Smooth muscle cell (in vitro differentiated cells): ENCODE measurements around the gene BLVRA. TPM values are rescaled to one million over a fixed set of nuclear protein-coding genes. Genes with fewer than 3 reads are reported as not detected.

Experiments used
- DNase-seq: peaks from one replicate; lab custom pipeline; 2025; ENCODE audit not compliant: unreplicated experiment; lab: John Stamatoyannopoulos, UW
- H2AFZ ChIP-seq: fragments of 200-600 bp; sonication (generic); 2 replicates; pipeline ENCODE4 v1.6.0; 2016; ENCODE audit warnings: antibody characterized with exemption, low read depth, mild to moderate bottlenecking
- H3F3A ChIP-seq: fragments of 200-600 bp; sonication (generic); 2 replicates; pipeline ENCODE4 v1.6.0; 2017; ENCODE audit warnings: antibody characterized with exemption, low read depth
- H3K27ac ChIP-seq: fragments of 200-600 bp; sonication (generic); 2 replicates; pipeline ENCODE4 v1.5.1; 2016; ENCODE audit warnings: low read depth, mild to moderate bottlenecking
- H3K27me3 ChIP-seq: fragments of 200-600 bp; sonication (generic); 2 replicates; pipeline ENCODE4 v1.6.1; 2016; ENCODE audit warnings: low read depth, mild to moderate bottlenecking
- H3K36me3 ChIP-seq: fragments of 200-600 bp; sonication (generic); 2 replicates; pipeline ENCODE4 v1.5.1; 2016; ENCODE audit warnings: low read depth
- H3K4me1 ChIP-seq: fragments of 200-600 bp; sonication (generic); 2 replicates; pipeline ENCODE4 v1.5.1; 2016; ENCODE audit warnings: low read depth
- H3K4me2 ChIP-seq: fragments of 200-600 bp; sonication (generic); 2 replicates; pipeline ENCODE4 v1.6.0; 2016; ENCODE audit warnings: mild to moderate bottlenecking
- H3K4me3 ChIP-seq: fragments of 200-600 bp; sonication (generic); 2 replicates; pipeline ENCODE4 v1.5.1; 2016; ENCODE audit warnings: mild to moderate bottlenecking
- H3K79me2 ChIP-seq: fragments of 200-600 bp; sonication (generic); 2 replicates; pipeline ENCODE4 v1.6.0; 2016; ENCODE audit warnings: low read depth, mild to moderate bottlenecking
- H3K9ac ChIP-seq: fragments of 200-600 bp; sonication (generic); 2 replicates; pipeline ENCODE4 v1.6.0; 2016; ENCODE audit warnings: low read depth
- H3K9me3 ChIP-seq: fragments of 200-600 bp; sonication (generic); replicated peaks from 2 replicates; pipeline ENCODE4 v1.5.1; 2016; ENCODE audit warnings: low read depth
- H4K20me1 ChIP-seq: fragments of 200-600 bp; sonication (generic); 2 replicates; pipeline ENCODE4 v1.6.0; 2016; ENCODE audit warnings: low read depth
- CTCF ChIP-seq: fragments of 200-600 bp; sonication (generic); IDR thresholded peaks from 2 replicates; pipeline ENCODE4 v1.5.1; 2017; ENCODE audit warnings: borderline replicate concordance, mild to moderate bottlenecking, antibody characterized with exemption; ENCODE audit not compliant: insufficient read depth, poor library complexity, severe bottlenecking
- WGBS: methylation state at CpG from one replicate; pipeline ENCODE4 v1.1.7; 2016; ENCODE audit warnings: low lambda C conversion rate; 5-methylcytosine and 5-hydroxymethylcytosine counted together
- polyA plus RNA-seq: library from polyadenylated mRNA; unstranded; fragments of >200 nt; fragmentation: Nextera tagmentation; extraction: Ambion mirVana; gene quantifications from 2 replicates; pipeline ENCODE4 v1.2.1, GENCODE V29; 2016
- total RNA-seq: library from RNA; depleted of rRNA; stranded (reverse); fragments of >200 nt; gene quantifications from 2 replicates; pipeline ENCODE4 v1.2.3, GENCODE V29; 2014

BLVRA gene
- total and polyA plus RNA-seq, 2 experiments from 2014 or later, result 24.6 to 65.4 TPM

GRCh38 chr7:43760861-43761260 lies 2.4 kb downstream of the BLVRA start:
- Histone ChIP-seq H3K9me3 (no peaks in the 10 kb centered on the region), H4K20me1 (peaks cover 7% of the 10 kb centered on the region), H3K27ac (no peak overlapping the region), H3K4me1 (peaks cover 10% of the 10 kb centered on the region), H3F3A (peaks cover 11% of the 10 kb centered on the region), H3K4me2 (no peak overlapping the region), H3K27me3 (peaks cover 3% of the 10 kb centered on the region), H3K36me3 (no peaks in the 10 kb centered on the region), H3K79me2 (peaks cover 10% of the 10 kb centered on the region), H2AFZ (no peak overlapping the region), H3K9ac (no peak overlapping the region), H3K4me3 (no peak overlapping the region)
- TF ChIP-seq CTCF, result no peak
- no peak for DNase-seq
- over 99% methylated on average over 5 of the region's 5 CpGs for WGBS

GRCh38 chr7:43761382-43761781 lies 2.9 kb downstream of the BLVRA start:
- no peak overlapping the region for H2AFZ ChIP-seq
- no peak overlapping the region for H3K9ac ChIP-seq
- peaks cover 8% of the 10 kb centered on the region for H3F3A ChIP-seq
- H3K9me3 ChIP-seq, result no peaks in the 10 kb centered on the region
- no peak overlapping the region for H3K4me2 ChIP-seq
- peaks cover 8% of the 10 kb centered on the region for H4K20me1 ChIP-seq
- no peak overlapping the region for H3K4me3 ChIP-seq
- WGBS, result 100% methylated on average over 1 of the region's 1 CpG
- H3K36me3 ChIP-seq, result no peaks in the 10 kb centered on the region
- no peak overlapping the region for H3K27ac ChIP-seq
- no peak for TF ChIP-seq CTCF
- H3K27me3 ChIP-seq, result peaks cover 3% of the 10 kb centered on the region
- peaks cover 11% of the 10 kb centered on the region for H3K79me2 ChIP-seq
- DNase-seq, result no peak
- peaks cover 10% of the 10 kb centered on the region for H3K4me1 ChIP-seq

GRCh38 chr7:43761938-43762692 lies 3.6 kb downstream of the BLVRA start:
- H3F3A ChIP-seq, result peaks cover under 1% of the 10 kb centered on the region
- WGBS, result 87% methylated on average over 5 of the region's 5 CpGs
- DNase-seq, result no peak
- H3K4me3 ChIP-seq, result no peak overlapping the region
- H3K4me2 ChIP-seq, result no peak overlapping the region
- H3K27ac ChIP-seq, result no peak overlapping the region
- H3K27me3 ChIP-seq, result peaks cover 3% of the 10 kb centered on the region
- H3K36me3 ChIP-seq, result no peaks in the 10 kb centered on the region
- H4K20me1 ChIP-seq, result peaks cover 11% of the 10 kb centered on the region
- TF ChIP-seq CTCF, result no peak
- H3K79me2 ChIP-seq, result peaks cover 11% of the 10 kb centered on the region
- no peaks in the 10 kb centered on the region for H3K9me3 ChIP-seq
- H3K4me1 ChIP-seq, result peaks cover 10% of the 10 kb centered on the region
- no peak overlapping the region for H2AFZ ChIP-seq
- H3K9ac ChIP-seq, result no peak overlapping the region

GRCh38 chr7:43763183-43763582 lies 4.7 kb downstream of the BLVRA start:
- no peak for TF ChIP-seq CTCF
- no peak overlapping the region for H3K4me3 ChIP-seq
- 64% methylated on average over 3 of the region's 3 CpGs for WGBS
- DNase-seq, result no peak
- no peak overlapping the region for H2AFZ ChIP-seq
- no peaks in the 10 kb centered on the region for H3K9me3 ChIP-seq
- no peak overlapping the region for H3K4me2 ChIP-seq
- peaks cover 10% of the 10 kb centered on the region for H3K4me1 ChIP-seq
- H4K20me1 ChIP-seq, result peaks cover 11% of the 10 kb centered on the region
- peaks cover 3% of the 10 kb centered on the region for H3K27me3 ChIP-seq
- H3K79me2 ChIP-seq, result peaks cover 11% of the 10 kb centered on the region
- no peaks in the 10 kb centered on the region for H3F3A ChIP-seq
- H3K9ac ChIP-seq, result no peak overlapping the region
- H3K36me3 ChIP-seq, result no peaks in the 10 kb centered on the region
- no peak overlapping the region for H3K27ac ChIP-seq
